Liver (tissue), 3 donors: Measurements from ENCODE around the gene ADGRL2.

ENCODE experiments used
- CTCF ChIP-seq: fragments of 150-350 bp; IDR thresholded peaks from 2 replicates; pipeline ENCODE4 v1.5.1; 2017; ENCODE audit warnings: improper control_type of control experiment, low read depth, low read length; ENCODE audit not compliant: missing input control
- RAD21 ChIP-seq, 2 donors: IDR thresholded peaks; 2 replicates each; pipeline ENCODE4 v1.6.1; 2016; ENCODE audit warnings: antibody characterized with exemption in 2 of 2, mild to moderate bottlenecking in 2 of 2
- TAF1 ChIP-seq: conservative IDR thresholded peaks from 2 replicates; pipeline ENCODE4 v1.6.1; 2016; ENCODE audit warnings: antibody characterized with exemption, mild to moderate bottlenecking
- donor health status: healthy.
- donor health status: healthy.

DNA sequence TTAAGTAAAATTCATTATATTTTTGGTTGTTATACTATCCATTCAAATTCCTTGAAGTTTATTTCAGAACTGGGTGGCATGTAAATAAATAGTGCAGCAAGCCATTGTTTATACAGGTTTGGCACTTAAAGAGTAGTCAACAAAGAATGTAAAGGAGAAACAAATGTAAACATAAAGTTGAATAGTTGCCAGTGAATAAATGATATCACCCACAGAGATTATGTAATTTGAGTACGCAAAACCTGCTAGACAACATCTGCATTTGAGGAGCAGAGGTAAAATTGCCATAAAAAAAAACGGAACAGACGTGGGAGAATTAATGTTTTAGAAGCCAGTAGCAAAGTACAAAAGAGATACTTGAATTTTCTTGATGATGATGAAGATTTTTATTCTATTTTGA lies 111.6 kb downstream of the ADGRL2 start:
- TF ChIP-seq CTCF (no peak), TAF1 (no peak), RAD21 (IDR thresholded peaks at IDR 0.05) (no peak)
